Gastrocnemius medialis (tissue), 4 donors: ENCODE data around the gene FBXL14.

ENCODE experiments used
- CTCF ChIP-seq, 5 experiments: fragments of 450-650 bp in 3 of 5; fragments of 200-600 bp in 2 of 5; sonication (generic) in 2 of 5; IDR thresholded peaks in 4 of 5; conservative IDR thresholded peaks in 1 of 5; 1 replicate in 4 of 5; 2 replicates in 1 of 5; pipeline ENCODE4 v1.5.1; 2016 to 2019; ENCODE audit warnings: antibody characterized with exemption in 5 of 5, mild to moderate bottlenecking in 3 of 5, moderate library complexity in 3 of 5
- POLR2A ChIP-seq, 2 donors: fragments of 450-650 bp; IDR thresholded peaks; one replicate each; pipeline ENCODE4 v1.6.1; 2017; ENCODE audit warnings: antibody characterized with exemption in 2 of 2, mild to moderate bottlenecking in 2 of 2, moderate library complexity in 2 of 2

GRCh38 chr12:1620092-1620491 lies 25.7 kb upstream of the FBXL14 start:
- TF ChIP-seq CTCF (IDR thresholded peaks at IDR 0.05 in 4 of 5, conservative IDR thresholded peaks at IDR 0.05 in 1 of 5) (no peak), POLR2A (IDR thresholded peaks at IDR 0.05) (no peak)
